Urinary bladder (tissue), 4 donors: ENCODE results near the gene USP12. TPM values are rescaled to one million over a fixed set of nuclear protein-coding genes. Genes with fewer than 3 reads are reported as not detected.
A peak's percentile ranks its signal among the peaks of the same experiment; 100 is the strongest.
"Not testable (repeated sequence)": the region's sequence is repeated elsewhere in the genome, so short reads cannot be mapped to it uniquely, and the experiment has no call there.

ENCODE experiments used
- DNase-seq: peaks from one replicate; pipeline ENCODE4 v3.0.0-alpha.2; 2015; ENCODE audit errors: extremely low spot score
- H3K27ac ChIP-seq: one replicate; pipeline ENCODE4 v1.5.1; 2013; ENCODE audit warnings: low read depth, mild to moderate bottlenecking, moderate library complexity
- H3K36me3 ChIP-seq: one replicate; pipeline ENCODE4 v1.6.1; 2013; ENCODE audit warnings: mild to moderate bottlenecking, moderate library complexity; ENCODE audit not compliant: insufficient read depth
- H3K4me1 ChIP-seq: one replicate; pipeline ENCODE4 v1.6.1; 2013; ENCODE audit warnings: mild to moderate bottlenecking, moderate library complexity; ENCODE audit not compliant: insufficient read depth
- H3K4me3 ChIP-seq: one replicate; pipeline ENCODE4 v1.5.1; 2013; ENCODE audit warnings: low read depth, low read length
- WGBS: extraction: QIAGEN DNeasy Blood & Tissue Kit; methylation state at CpG from one replicate; pipeline ENCODE4 v1.1.7; 2013; 5-methylcytosine and 5-hydroxymethylcytosine counted together
- polyA plus RNA-seq: library from polyadenylated mRNA; stranded (reverse); fragments of 200-250 nt; gene quantifications from one replicate; pipeline ENCODE4 v1.2.3, GENCODE V29; 2013
- total RNA-seq: library from RNA; depleted of rRNA; stranded (reverse); fragments of >200 nt; gene quantifications from one replicate; pipeline ENCODE4 v1.2.3, GENCODE V29; 2014
- donor health status: healthy with polysubstance abuse.
- donor health status: healthy.

The USP12 gene
- total and polyA plus RNA-seq, 2 donors, result 21.8 to 45.0 TPM

- no peak for DNase-seq
- H3K27ac ChIP-seq, result no peak overlapping the region
- 69% methylated on average over 4 of the region's 4 CpGs for WGBS
- no peaks in the 10 kb centered on the region for H3K4me1 ChIP-seq
- no peaks in the 10 kb centered on the region for H3K36me3 ChIP-seq
- no peak overlapping the region for H3K4me3 ChIP-seq
Observed at GRCh38 chr13:27151798-27152599, 19.6 kb downstream of the USP12 start.

DNA sequence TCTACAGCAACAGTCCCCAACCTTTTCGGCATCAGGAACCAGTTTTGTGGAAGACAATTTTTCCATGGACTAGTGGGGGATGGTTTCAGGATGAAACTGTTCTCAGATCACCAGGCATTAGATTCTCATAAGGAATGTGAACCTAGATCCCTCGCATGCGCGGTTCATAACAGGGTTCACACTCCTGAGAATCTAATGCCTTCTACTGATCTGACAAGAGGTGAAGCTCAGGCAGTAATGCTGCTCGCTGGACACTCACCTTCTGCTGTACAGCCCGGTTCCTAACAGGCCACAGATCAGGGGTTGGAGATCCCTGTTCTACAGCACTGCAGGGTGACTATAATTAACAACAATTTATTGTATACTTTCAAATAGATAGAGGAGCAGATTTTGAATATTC is 21.9 kb downstream of the USP12 start:
- Histone ChIP-seq H3K4me3 (no peak overlapping the region), H3K4me1 (no peaks in the 10 kb centered on the region), H3K27ac (no peak overlapping the region), H3K36me3 (no peaks in the 10 kb centered on the region)
- no peak for DNase-seq
- 96% methylated on average over 6 of the region's 6 CpGs for WGBS

GRCh38 chr13:27148900-27149299 is 22.7 kb downstream of the USP12 start:
- Histone ChIP-seq H3K4me3 (no peak overlapping the region), H3K27ac (no peak overlapping the region), H3K4me1 (no peaks in the 10 kb centered on the region), H3K36me3 (no peaks in the 10 kb centered on the region)
- DNase-seq, result no peak
- 96% methylated on average over 6 of the region's 6 CpGs for WGBS

- 91% methylated on average over 8 of the region's 8 CpGs for WGBS
- no peak overlapping the region for H3K4me3 ChIP-seq
- no peak overlapping the region for H3K27ac ChIP-seq
- H3K4me1 ChIP-seq, result no peaks in the 10 kb centered on the region
- H3K36me3 ChIP-seq, result no peaks in the 10 kb centered on the region
- no peak for DNase-seq
Observed at GRCh38 chr13:27147530-27148170, 24.0 kb downstream of the USP12 start.

GRCh38 chr13:27141746-27142145 is 29.9 kb downstream of the USP12 start:
- H3K27ac ChIP-seq, result no peak overlapping the region
- H3K4me1 ChIP-seq, result no peaks in the 10 kb centered on the region
- no peaks in the 10 kb centered on the region for H3K36me3 ChIP-seq
- whole genome bisulfite sequencing, result 97% methylated on average over 5 of the region's 5 CpGs
- no peak for DNase-seq
- no peak overlapping the region for H3K4me3 ChIP-seq

GRCh38 chr13:27141159-27141558 is 30.5 kb downstream of the USP12 start:
- not testable (repeated sequence) for H3K4me1 ChIP-seq, H3K36me3 ChIP-seq, DNase-seq, H3K4me3 ChIP-seq, H3K27ac ChIP-seq
- WGBS, result over 99% methylated on average over 5 of the region's 5 CpGs

- no peak overlapping the region for H3K27ac ChIP-seq
- 91% methylated on average over 4 of the region's 4 CpGs for WGBS
- no peaks in the 10 kb centered on the region for H3K4me1 ChIP-seq
- H3K4me3 ChIP-seq, result no peak overlapping the region
- H3K36me3 ChIP-seq, result no peaks in the 10 kb centered on the region
- no peak for DNase-seq
Observed at GRCh38 chr13:27140060-27140459, 31.6 kb downstream of the USP12 start.

DNA sequence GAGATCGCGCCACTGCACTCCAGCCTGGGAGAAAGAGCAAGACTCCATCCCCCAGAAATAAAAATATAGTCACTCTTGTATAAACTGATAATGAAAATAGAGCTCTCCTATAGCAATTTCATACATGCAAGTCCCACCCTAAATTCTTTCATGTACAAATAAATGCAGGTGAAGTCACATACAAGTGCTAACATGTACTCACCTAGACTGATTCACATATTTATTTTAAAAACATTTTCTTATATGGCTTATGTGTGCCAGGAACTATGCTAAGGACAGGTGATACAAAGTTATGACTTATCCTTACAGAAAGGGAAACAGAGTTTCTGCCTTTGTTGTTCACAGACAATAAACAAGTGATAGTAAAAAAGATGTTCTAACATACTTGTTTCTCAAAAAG is 32.0 kb downstream of the USP12 start:
- no peak for DNase-seq
- Histone ChIP-seq H3K27ac (no peak overlapping the region), H3K4me1 (peaks cover 1% of the 10 kb centered on the region), H3K36me3 (no peaks in the 10 kb centered on the region), H3K4me3 (no peak overlapping the region)
- WGBS, result 97% methylated on average over 2 of the region's 2 CpGs

DNA sequence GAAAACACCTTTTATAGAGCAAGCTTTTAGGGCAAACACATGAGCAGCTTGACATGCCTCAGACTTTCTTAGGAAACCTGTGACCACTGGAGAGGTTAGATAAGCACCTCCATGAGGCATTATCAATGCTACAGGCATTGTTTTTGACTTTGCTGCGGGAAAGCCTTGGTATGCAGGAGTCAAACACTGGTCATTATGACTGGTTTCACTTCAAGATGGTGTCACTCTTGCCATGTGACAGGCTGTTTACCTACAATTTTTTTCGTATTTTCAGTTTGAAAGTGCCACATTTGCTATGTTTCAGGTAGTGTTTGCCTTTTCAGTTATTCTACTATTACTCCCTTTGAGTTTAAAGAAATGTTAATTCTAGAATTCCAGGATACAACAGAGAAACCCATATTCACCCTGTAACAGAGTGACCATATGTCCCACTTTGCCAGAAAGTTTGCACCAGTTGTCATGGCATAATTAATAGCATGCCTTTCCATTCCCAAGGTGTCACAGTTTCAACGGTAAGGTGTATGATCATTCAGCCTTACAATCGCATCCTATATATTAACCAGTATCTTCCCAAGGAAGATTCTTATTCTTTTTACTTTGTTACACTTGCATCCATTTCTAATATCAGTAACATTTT is 33.0 kb downstream of the USP12 start:
- Histone ChIP-seq H3K27ac (peak overlapping the region; percentile 5), H3K4me3 (no peak overlapping the region), H3K4me1 (peaks cover 1% of the 10 kb centered on the region), H3K36me3 (no peaks in the 10 kb centered on the region)
- 98% methylated on average over 4 of the region's 4 CpGs for WGBS
- DNase-seq, result no peak

GRCh38 chr13:27137759-27138158 is 33.9 kb downstream of the USP12 start:
- Histone ChIP-seq H3K27ac (no peak overlapping the region), H3K36me3 (no peaks in the 10 kb centered on the region), H3K4me3 (no peak overlapping the region), H3K4me1 (peaks cover 1% of the 10 kb centered on the region)
- WGBS, result 97% methylated on average over 7 of the region's 7 CpGs
- no peak for DNase-seq

GRCh38 chr13:27135023-27135422 is 36.6 kb downstream of the USP12 start:
- H3K36me3 ChIP-seq, result no peaks in the 10 kb centered on the region
- H3K4me3 ChIP-seq, result no peak overlapping the region
- no peak overlapping the region for H3K27ac ChIP-seq
- DNase-seq, result no peak
- peaks cover 1% of the 10 kb centered on the region for H3K4me1 ChIP-seq
- 67% methylated on average over 5 of the region's 5 CpGs for WGBS

- DNase-seq, result no peak
- WGBS, result 97% methylated on average over 2 of the region's 2 CpGs
- Histone ChIP-seq H3K4me1 (peaks cover 1% of the 10 kb centered on the region), H3K4me3 (no peak overlapping the region), H3K27ac (no peak overlapping the region), H3K36me3 (no peaks in the 10 kb centered on the region)
Observed at GRCh38 chr13:27133889-27134288, 37.7 kb downstream of the USP12 start.

DNA sequence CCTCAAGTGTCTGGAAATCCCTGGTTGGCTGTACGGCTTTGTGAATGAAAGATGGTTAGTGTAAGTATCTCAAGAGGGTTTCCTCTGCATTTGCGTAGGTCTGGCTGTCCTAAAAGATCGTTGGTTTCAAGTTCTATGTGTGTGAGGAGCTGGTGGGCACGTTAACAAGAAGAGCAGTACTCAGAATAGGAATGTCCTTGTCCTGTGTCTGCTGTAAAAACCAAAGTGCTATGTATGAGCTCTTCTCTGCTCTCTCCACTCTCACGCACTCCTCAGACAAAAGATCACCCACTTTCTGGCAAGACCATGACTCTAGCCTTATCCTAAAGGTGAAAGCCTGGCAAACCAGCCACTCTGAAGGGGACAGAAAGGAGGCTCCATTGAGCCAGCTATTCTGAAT is 39.1 kb downstream of the USP12 start:
- no peak for DNase-seq
- Histone ChIP-seq H3K4me1 (peaks cover 1% of the 10 kb centered on the region), H3K4me3 (no peak overlapping the region), H3K36me3 (no peaks in the 10 kb centered on the region), H3K27ac (no peak overlapping the region)
- 93% methylated on average over 5 of the region's 5 CpGs for WGBS

- 91% methylated on average over 3 of the region's 3 CpGs for WGBS
- no peak for DNase-seq
- Histone ChIP-seq H3K4me3 (no peak overlapping the region), H3K36me3 (no peaks in the 10 kb centered on the region), H3K27ac (no peak overlapping the region), H3K4me1 (peaks cover 1% of the 10 kb centered on the region)
Observed at GRCh38 chr13:27131906-27132305, 39.7 kb downstream of the USP12 start.
